GM19463 (cell line): Measurements from ENCODE around the gene PDE7B.

Experiments
- ATAC-seq: cut with Tn5 transposase; IDR thresholded peaks from one replicate; pipeline ENCODE4 v1.9.1; 2021; ENCODE audit warnings: mild to moderate bottlenecking, moderate library complexity; ENCODE audit not compliant: unreplicated experiment

The PDE7B gene

GRCh38 chr6:136061701-136062100, 210.2 kb downstream of the PDE7B start:
- ATAC-seq = no peak

GRCh38 chr6:136063096-136063495, 211.6 kb downstream of the PDE7B start:
- no peak for ATAC-seq

- ATAC-seq = no peak
Measured at GRCh38 chr6:136066005-136066404, 214.5 kb downstream of the PDE7B start.

- no peak for ATAC-seq
Measured at GRCh38 chr6:136067731-136068341, 216.3 kb downstream of the PDE7B start.

- no peak for ATAC-seq
Measured at GRCh38 chr6:136069119-136069518, 217.6 kb downstream of the PDE7B start.

GRCh38 chr6:136070815-136071214, 219.3 kb downstream of the PDE7B start:
- no peak for ATAC-seq

- no peak for ATAC-seq
Measured at GRCh38 chr6:136072691-136073090, 221.2 kb downstream of the PDE7B start.

GRCh38 chr6:136073216-136073615, 221.7 kb downstream of the PDE7B start:
- ATAC-seq = no peak

- no peak for ATAC-seq
Measured at GRCh38 chr6:136076496-136076895, 225.0 kb downstream of the PDE7B start.

- ATAC-seq = no peak
Measured at GRCh38 chr6:136077834-136078576, 226.5 kb downstream of the PDE7B start.

- no peak for ATAC-seq
Measured at GRCh38 chr6:136079701-136080565, 228.4 kb downstream of the PDE7B start.

- ATAC-seq = no peak
Measured at GRCh38 chr6:136083540-136083939, 232.0 kb downstream of the PDE7B start.

GRCh38 chr6:136084403-136084802, 232.9 kb downstream of the PDE7B start:
- ATAC-seq = no peak

- ATAC-seq = no peak
Measured at GRCh38 chr6:136085370-136086115, 234.0 kb downstream of the PDE7B start.

GRCh38 chr6:136086686-136087085, 235.2 kb downstream of the PDE7B start:
- no peak for ATAC-seq

GRCh38 chr6:136087986-136088385, 236.5 kb downstream of the PDE7B start:
- ATAC-seq = no peak

- no peak for ATAC-seq
Measured at GRCh38 chr6:136088693-136089092, 237.2 kb downstream of the PDE7B start.

- no peak for ATAC-seq
Measured at GRCh38 chr6:136089876-136090275, 238.4 kb downstream of the PDE7B start.

GRCh38 chr6:136090929-136091328, 239.4 kb downstream of the PDE7B start:
- ATAC-seq = no peak

GRCh38 chr6:136092897-136093296, 241.4 kb downstream of the PDE7B start:
- no peak for ATAC-seq

GRCh38 chr6:136093835-136094234, 242.3 kb downstream of the PDE7B start:
- no peak for ATAC-seq
